Measurements from ENCODE around the gene NOTCH1. TPM values are rescaled to one million over a fixed set of nuclear protein-coding genes. Genes with fewer than 3 reads are reported as not detected.

The NOTCH1 gene
- total and polyA plus RNA-seq, 2 donors (not counting 1 experiment from before 2014, with no cell fraction given) = 3.3 to 10.9 TPM

- Histone ChIP-seq H3K4me3 (replicated peaks in 1 of 4; ENCODE audit: control extremely low read depth in 1 of 4, insufficient read depth in 1 of 4, low read depth in 3 of 4, low read length in 4 of 4) (no peak overlapping the region), H4K20me1 (ENCODE audit: control insufficient read depth, extremely low read depth, insufficient read depth, low read length) (no peaks in the 10 kb centered on the region), H3K4me2 (ENCODE audit: extremely low read depth, insufficient read depth, low read length) (no peak overlapping the region), H3K79me2 (ENCODE audit: control insufficient read depth, insufficient read depth, low read length) (peaks cover 50% of the 10 kb centered on the region), H3K9ac (ENCODE audit: insufficient read depth, low read length) (no peak overlapping the region), H2AFZ (ENCODE audit: low read length) (no peak overlapping the region), H3K9me3 (ENCODE audit: control insufficient read depth, insufficient read depth, low read depth, low read length) (no peaks in the 10 kb centered on the region), H3K4me1 (ENCODE audit: control insufficient read depth, extremely low read depth, insufficient read depth, low read length) (peaks cover 4% of the 10 kb centered on the region), H3K36me3 (ENCODE audit: control insufficient read depth, insufficient read depth, low read length) (peaks cover 8% of the 10 kb centered on the region), H3K27me3 (ENCODE audit: control insufficient read depth, insufficient read depth, low read length) (no peaks in the 10 kb centered on the region), H3K27ac (ENCODE audit: insufficient read depth, low read length) (no peak overlapping the region)
- no peak for TF ChIP-seq EZH2 (IDR thresholded peaks at IDR 0.05; ENCODE audit: low read length, missing control alignments)
- TF ChIP-seq CTCF (conservative IDR thresholded peaks at IDR 0.05 in 1 of 2, IDR thresholded peaks at IDR 0.05 in 1 of 2; ENCODE audit: low read depth in 1 of 2, low read length in 2 of 2) = no peak
- DNase-seq (ENCODE audit: low read depth in 2 of 2) = no peak
Measured at GRCh38 chr9:136536051-136536720, 9.7 kb downstream of the NOTCH1 start.

GRCh38 chr9:136535070-136535469 is 10.8 kb downstream of the NOTCH1 start:
- H3K79me2 ChIP-seq (ENCODE audit: control insufficient read depth, insufficient read depth, low read length) = peaks cover 39% of the 10 kb centered on the region
- no peaks in the 10 kb centered on the region for H4K20me1 ChIP-seq (ENCODE audit: control insufficient read depth, extremely low read depth, insufficient read depth, low read length)
- no peaks in the 10 kb centered on the region for H3K27me3 ChIP-seq (ENCODE audit: control insufficient read depth, insufficient read depth, low read length)
- H3K27ac ChIP-seq (ENCODE audit: insufficient read depth, low read length) = no peak overlapping the region
- H3K36me3 ChIP-seq (ENCODE audit: control insufficient read depth, insufficient read depth, low read length) = peaks cover 6% of the 10 kb centered on the region
- H3K4me3 ChIP-seq (replicated peaks in 1 of 4; ENCODE audit: control extremely low read depth in 1 of 4, insufficient read depth in 1 of 4, low read depth in 3 of 4, low read length in 4 of 4) = no peak overlapping the region
- TF ChIP-seq CTCF (conservative IDR thresholded peaks at IDR 0.05 in 1 of 2, IDR thresholded peaks at IDR 0.05 in 1 of 2; ENCODE audit: low read depth in 1 of 2, low read length in 2 of 2) (no peak), EZH2 (IDR thresholded peaks at IDR 0.05; ENCODE audit: low read length, missing control alignments) (no peak)
- H3K4me1 ChIP-seq (ENCODE audit: control insufficient read depth, extremely low read depth, insufficient read depth, low read length) = peaks cover 2% of the 10 kb centered on the region
- no peak overlapping the region for H3K4me2 ChIP-seq (ENCODE audit: extremely low read depth, insufficient read depth, low read length)
- no peak overlapping the region for H3K9ac ChIP-seq (ENCODE audit: insufficient read depth, low read length)
- DNase-seq (ENCODE audit: low read depth in 2 of 2) = no peak
- H2AFZ ChIP-seq (ENCODE audit: low read length) = no peak overlapping the region
- H3K9me3 ChIP-seq (ENCODE audit: control insufficient read depth, insufficient read depth, low read depth, low read length) = no peaks in the 10 kb centered on the region

DNA sequence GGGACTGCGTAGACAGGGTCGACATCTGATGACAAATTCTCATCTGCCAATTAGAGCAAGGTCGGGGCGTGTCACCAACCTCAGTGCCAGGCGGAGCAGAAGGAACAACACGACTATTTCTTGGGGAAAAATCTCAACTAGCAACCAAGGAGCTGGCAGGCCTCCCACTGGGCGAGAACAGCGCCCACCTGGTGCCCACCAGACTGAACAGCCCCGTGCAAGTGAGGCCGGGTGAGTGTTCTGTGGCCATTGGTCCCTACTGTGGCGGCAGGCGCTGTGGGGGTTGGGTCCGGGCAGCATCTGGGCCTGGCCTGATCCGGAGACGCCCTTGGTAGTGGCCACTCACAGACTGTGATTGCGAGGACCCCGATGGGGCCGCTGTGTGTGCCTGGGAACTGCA is 11.5 kb downstream of the NOTCH1 start:
- peaks cover 6% of the 10 kb centered on the region for H3K36me3 ChIP-seq (ENCODE audit: control insufficient read depth, insufficient read depth, low read length)
- no peaks in the 10 kb centered on the region for H3K27me3 ChIP-seq (ENCODE audit: control insufficient read depth, insufficient read depth, low read length)
- H4K20me1 ChIP-seq (ENCODE audit: control insufficient read depth, extremely low read depth, insufficient read depth, low read length) = no peaks in the 10 kb centered on the region

More for the DNA sequence above, 11.5 kb downstream of the NOTCH1 start:
- no peak overlapping the region for H3K9ac ChIP-seq (ENCODE audit: insufficient read depth, low read length)
- H3K79me2 ChIP-seq (ENCODE audit: control insufficient read depth, insufficient read depth, low read length) = peaks cover 33% of the 10 kb centered on the region
- no peak overlapping the region for H3K4me2 ChIP-seq (ENCODE audit: extremely low read depth, insufficient read depth, low read length)
- no peak overlapping the region for H3K4me3 ChIP-seq (replicated peaks in 1 of 4; ENCODE audit: control extremely low read depth in 1 of 4, insufficient read depth in 1 of 4, low read depth in 3 of 4, low read length in 4 of 4)
- TF ChIP-seq EZH2 (IDR thresholded peaks at IDR 0.05; ENCODE audit: low read length, missing control alignments) (no peak), CTCF (conservative IDR thresholded peaks at IDR 0.05 in 1 of 2, IDR thresholded peaks at IDR 0.05 in 1 of 2; ENCODE audit: low read depth in 1 of 2, low read length in 2 of 2) (no peak)
- no peak for DNase-seq (ENCODE audit: low read depth in 2 of 2)
- H3K4me1 ChIP-seq (ENCODE audit: control insufficient read depth, extremely low read depth, insufficient read depth, low read length) = no peaks in the 10 kb centered on the region
- no peak overlapping the region for H2AFZ ChIP-seq (ENCODE audit: low read length)
- no peak overlapping the region for H3K27ac ChIP-seq (ENCODE audit: insufficient read depth, low read length)
- no peaks in the 10 kb centered on the region for H3K9me3 ChIP-seq (ENCODE audit: control insufficient read depth, insufficient read depth, low read depth, low read length)
